HCT116 (cell line): Measurements from ENCODE around the gene CCDC83. TPM values are rescaled to one million over a fixed set of nuclear protein-coding genes. Genes with fewer than 3 reads are reported as not detected.

Experiments used
- ATAC-seq: fragments of 200-7000 bp; cut with Tn5 transposase; 2 replicates; pipeline ENCODE4 v1.9.1; 2020; ENCODE audit warnings: mild to moderate bottlenecking, moderate library complexity
- BruUV-seq: library from RNA; stranded (reverse); fragments of 400-500 nt; replicated peaks from 2 replicates; lab custom pipeline; 2021; lab: Mats Ljungman, UMichigan
- CTCF ChIA-PET: fragments of 300-600 bp; sonication (Branson Sonifier 250); formaldehyde crosslinking; loops from one replicate; lab custom pipeline; 2021; ENCODE audit warnings: antibody characterized with exemption; lab: Charles Lee
- POLR2A ChIA-PET: fragments of 300-600, 350-600 bp; sonication (Branson Sonifier 250); formaldehyde crosslinking; loops from one replicate; lab custom pipeline; 2021; ENCODE audit warnings: antibody characterized with exemption; lab: Charles Lee
- RAD21 ChIA-PET, 2 experiments: fragments of 300-600 bp; sonication (Branson Sonifier 250); formaldehyde crosslinking; loops; one replicate each; lab custom pipeline; 2023; ENCODE audit warnings: low total read pairs in 2 of 2; ENCODE audit not compliant: uncharacterized antibody in 2 of 2, unreplicated experiment in 2 of 2, low non-redundant PET in 1 of 2; lab: Charles Lee
- DNase-seq: peaks from one replicate; pipeline ENCODE4 v3.0.0-alpha.2; 2010; ENCODE audit warnings: low read depth, low spot score
- H2AFZ ChIP-seq: fragments of 200-600 bp; shearing (Covaris generic), sonication (generic); 2 replicates; pipeline ENCODE4 v1.6.1; 2017; ENCODE audit warnings: low read depth, mixed run types, mixed read lengths, antibody characterized with exemption, low read length; ENCODE audit not compliant: poor library complexity, severe bottlenecking
- H3K27ac ChIP-seq: 2 replicates; pipeline ENCODE4 v1.5.1; 2012; ENCODE audit warnings: low read depth, low read length
- H3K27me3 ChIP-seq: fragments of 200-600 bp; sonication (generic); 2 replicates; pipeline ENCODE4 v1.6.1; 2016; ENCODE audit warnings: mixed run types, low read length, mixed read lengths; ENCODE audit not compliant: insufficient read depth
- H3K36me3 ChIP-seq, 2 experiments: fragments of 200-500 bp in 1 of 2; fragments of 200-600 bp in 1 of 2; sonication (Bioruptor generic) in 1 of 2; sonication (generic) in 1 of 2; 2 replicates each; pipeline versions ENCODE4 v1.5.1 to v1.6.1; 2014 to 2016; ENCODE audit warnings: low read length in 2 of 2, inconsistent platforms in 1 of 2, mixed read lengths in 1 of 2, mixed run types in 1 of 2; ENCODE audit not compliant: insufficient read depth in 2 of 2, control insufficient read depth in 1 of 2
- H3K4me1 ChIP-seq, 2 experiments: fragments of 200-600 bp in 1 of 2; sonication (generic) in 1 of 2; 2 replicates each; pipeline versions ENCODE4 v1.5.1 to v1.6.1; 2012 to 2017; ENCODE audit warnings: low read length in 2 of 2, inconsistent platforms in 1 of 2, mild to moderate bottlenecking in 1 of 2, mixed read lengths in 1 of 2, mixed run types in 1 of 2, moderate library complexity in 1 of 2; ENCODE audit not compliant: insufficient read depth in 2 of 2, control insufficient read depth in 1 of 2
- H3K4me2 ChIP-seq: fragments of 200-600 bp; sonication (generic); 2 replicates; pipeline ENCODE4 v1.6.1; 2017; ENCODE audit warnings: mixed run types, low read length, mixed read lengths
- H3K4me3 ChIP-seq, 2 experiments: fragments of 200-600 bp in 1 of 2; sonication (generic) in 1 of 2; replicated peaks in 1 of 2; 2 replicates each; pipeline ENCODE4 v1.5.1; 2011 to 2016; ENCODE audit warnings: low read length in 2 of 2, control low read depth in 1 of 2, low read depth in 1 of 2, mild to moderate bottlenecking in 1 of 2, mixed read lengths in 1 of 2, mixed run types in 1 of 2
- H3K79me2 ChIP-seq: fragments of 200-600 bp; sonication (generic); 2 replicates; pipeline ENCODE4 v1.6.1; 2017; ENCODE audit warnings: mild to moderate bottlenecking, mixed run types, low read length, moderate library complexity, mixed read lengths; ENCODE audit not compliant: insufficient read depth
- H3K9ac ChIP-seq: fragments of 200-600 bp; sonication (generic); 2 replicates; pipeline ENCODE4 v1.6.1; 2016; ENCODE audit warnings: low read length, mixed read lengths
- H3K9me2 ChIP-seq: fragments of 200-600 bp; sonication (generic), shearing (Covaris generic); 2 replicates; pipeline ENCODE4 v1.6.1; 2017; ENCODE audit warnings: mixed run types, mild to moderate bottlenecking, moderate library complexity; ENCODE audit not compliant: insufficient read depth
- H3K9me3 ChIP-seq, 2 experiments: fragments of 200-500 bp in 1 of 2; fragments of 200-600 bp in 1 of 2; sonication (Bioruptor generic) in 1 of 2; sonication (generic) in 1 of 2; 2 replicates each; pipeline ENCODE4 v1.6.1; 2014 to 2017; ENCODE audit warnings: low read length in 2 of 2, mixed read lengths in 2 of 2, inconsistent platforms in 1 of 2, low read depth in 1 of 2, mild to moderate bottlenecking in 1 of 2, mixed run types in 1 of 2, moderate library complexity in 1 of 2; ENCODE audit not compliant: control insufficient read depth in 1 of 2, insufficient read depth in 1 of 2
- H4K20me1 ChIP-seq: fragments of 200-600 bp; sonication (generic), shearing (Covaris generic); 2 replicates; pipeline ENCODE4 v1.6.1; 2017; ENCODE audit warnings: mixed run types, mild to moderate bottlenecking, moderate library complexity; ENCODE audit not compliant: insufficient read depth
- CBX3 ChIP-seq: IDR thresholded peaks from 2 replicates; pipeline ENCODE4 v1.6.1; 2012; ENCODE audit warnings: low read depth
- FOSL1 ChIP-seq: IDR thresholded peaks from 2 replicates; pipeline ENCODE4 v1.6.1; 2012; ENCODE audit warnings: low read depth
- JUND ChIP-seq: IDR thresholded peaks from 2 replicates; pipeline ENCODE4 v1.6.1; 2012
- POLR2AphosphoS5 ChIP-seq: IDR thresholded peaks from 2 replicates; pipeline ENCODE4 v1.6.1; 2011; ENCODE audit warnings: mild to moderate bottlenecking, low read depth, low read length, moderate library complexity
- SP1 ChIP-seq: IDR thresholded peaks from 2 replicates; pipeline ENCODE4 v1.6.1; 2012; ENCODE audit warnings: low read depth
- SRF ChIP-seq: IDR thresholded peaks from 2 replicates; pipeline ENCODE4 v1.6.1; 2012; ENCODE audit warnings: low read depth
- intact Hi-C: fragments of 100-400 bp; cut with micrococcal nuclease; formaldehyde crosslinking; loops from 2 replicates; pipeline ENCODE4 v1.10.0; 2022
- total RNA-seq: library from RNA; stranded (reverse); gene quantifications from one replicate; pipeline ENCODE4 v1.2.1, GENCODE V29; 2021; ENCODE audit not compliant: unreplicated experiment
- TF ChIP-seq, protein P1 (sequence below): IDR thresholded peaks from 2 replicates; pipeline ENCODE4 v1.6.1; 2012; ENCODE audit warnings: low read depth

The CCDC83 gene
- total RNA-seq, 1 experiment from 2014 or later, result not detected

DNA sequence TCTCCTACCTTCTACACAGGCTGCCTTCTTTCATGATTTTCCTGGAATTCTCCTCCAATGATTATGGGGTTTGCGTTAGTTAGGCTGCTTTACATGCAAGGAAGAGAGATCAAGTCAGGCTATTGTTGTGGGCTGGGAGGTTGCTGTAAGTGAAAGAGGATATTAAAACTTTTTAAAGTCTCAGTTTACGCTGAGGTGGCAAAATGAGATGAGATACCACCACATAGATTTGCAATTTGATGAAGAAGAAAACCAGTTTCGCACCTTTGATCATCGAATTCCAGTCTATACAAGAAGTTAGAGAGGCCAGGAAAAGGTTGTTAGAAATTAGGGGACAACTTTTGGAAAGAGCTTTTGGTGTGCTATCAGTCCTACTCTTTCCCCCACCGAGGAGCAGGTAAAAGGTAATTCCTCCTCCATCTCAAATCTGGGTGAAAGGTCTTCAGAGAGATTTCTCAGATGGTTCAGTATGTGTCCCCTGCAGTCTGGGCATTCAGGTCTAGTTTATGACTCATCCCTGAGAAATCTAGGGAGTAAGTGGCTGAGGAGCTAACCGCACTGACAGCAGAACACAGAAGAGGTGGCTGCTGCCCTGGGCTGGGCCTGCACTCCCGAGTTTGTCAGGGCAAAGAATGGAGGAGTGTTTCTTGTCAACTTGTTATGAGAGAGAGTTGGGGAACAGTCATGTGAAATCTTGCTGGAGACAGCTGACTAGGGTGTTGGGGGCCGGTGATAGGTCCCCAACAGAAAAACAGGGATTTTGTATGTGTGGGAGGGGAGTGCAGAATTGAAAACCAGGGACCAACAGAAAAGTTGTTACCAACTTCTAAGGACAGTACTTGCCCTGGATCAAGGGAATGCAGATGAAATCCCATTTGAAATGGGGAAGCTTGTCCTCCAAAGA lies 34.7 kb downstream of the CCDC83 start:
- Histone ChIP-seq H3K4me1 (peaks cover 20 to 28% of the 10 kb centered on the region in 2 experiments), H3K9me3 (no peaks in the 10 kb centered on the region), H4K20me1 (no peaks in the 10 kb centered on the region), H3K79me2 (no peaks in the 10 kb centered on the region), H3K9ac (no peak overlapping the region), H2AFZ (peak overlapping the region; percentile 51), H3K27ac (no peak overlapping the region), H3K4me2 (peak overlapping the region; percentile 59), H3K9me2 (no peaks in the 10 kb centered on the region), H3K4me3 (peak overlapping the region in 1 of 2 experiments; percentile 11; a peak in 2 of 4 replicates), H3K36me3 (no peaks in the 10 kb centered on the region), H3K27me3 (no peaks in the 10 kb centered on the region)
- ChIA-PET RAD21 (no interaction called here), POLR2A (interaction anchor here (0.6 kb wide), 1 partner anchor 179 kb away, joined by 3 read pairs; the partner anchor contains the start of gene PICALM), CTCF (no interaction called here)
- BruUV-seq, result no TSS peak
- DNase-seq, result peak; percentile 72
- intact Hi-C loops, result no loop called here
- peak; percentile 100 for ATAC-seq
- peak; percentile 84 for TF ChIP-seq FOSL1
- TF ChIP-seq JUND, result peak; percentile 87
- TF ChIP-seq SRF, result no peak
- peak; percentile 50 for TF ChIP-seq SP1
- TF ChIP-seq, protein P1, sequence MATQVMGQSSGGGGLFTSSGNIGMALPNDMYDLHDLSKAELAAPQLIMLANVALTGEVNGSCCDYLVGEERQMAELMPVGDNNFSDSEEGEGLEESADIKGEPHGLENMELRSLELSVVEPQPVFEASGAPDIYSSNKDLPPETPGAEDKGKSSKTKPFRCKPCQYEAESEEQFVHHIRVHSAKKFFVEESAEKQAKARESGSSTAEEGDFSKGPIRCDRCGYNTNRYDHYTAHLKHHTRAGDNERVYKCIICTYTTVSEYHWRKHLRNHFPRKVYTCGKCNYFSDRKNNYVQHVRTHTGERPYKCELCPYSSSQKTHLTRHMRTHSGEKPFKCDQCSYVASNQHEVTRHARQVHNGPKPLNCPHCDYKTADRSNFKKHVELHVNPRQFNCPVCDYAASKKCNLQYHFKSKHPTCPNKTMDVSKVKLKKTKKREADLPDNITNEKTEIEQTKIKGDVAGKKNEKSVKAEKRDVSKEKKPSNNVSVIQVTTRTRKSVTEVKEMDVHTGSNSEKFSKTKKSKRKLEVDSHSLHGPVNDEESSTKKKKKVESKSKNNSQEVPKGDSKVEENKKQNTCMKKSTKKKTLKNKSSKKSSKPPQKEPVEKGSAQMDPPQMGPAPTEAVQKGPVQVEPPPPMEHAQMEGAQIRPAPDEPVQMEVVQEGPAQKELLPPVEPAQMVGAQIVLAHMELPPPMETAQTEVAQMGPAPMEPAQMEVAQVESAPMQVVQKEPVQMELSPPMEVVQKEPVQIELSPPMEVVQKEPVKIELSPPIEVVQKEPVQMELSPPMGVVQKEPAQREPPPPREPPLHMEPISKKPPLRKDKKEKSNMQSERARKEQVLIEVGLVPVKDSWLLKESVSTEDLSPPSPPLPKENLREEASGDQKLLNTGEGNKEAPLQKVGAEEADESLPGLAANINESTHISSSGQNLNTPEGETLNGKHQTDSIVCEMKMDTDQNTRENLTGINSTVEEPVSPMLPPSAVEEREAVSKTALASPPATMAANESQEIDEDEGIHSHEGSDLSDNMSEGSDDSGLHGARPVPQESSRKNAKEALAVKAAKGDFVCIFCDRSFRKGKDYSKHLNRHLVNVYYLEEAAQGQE, result no peak
- TF ChIP-seq POLR2AphosphoS5, result peak; percentile 23; the same call in 1 of the 2 replicates
- peak; percentile 65; the same call in 1 of the 2 replicates for TF ChIP-seq CBX3
